HG03378 (cell line): ENCODE measurements around the gene TMEM200B.
"Not testable (repeated sequence)": the region's sequence is repeated elsewhere in the genome, so short reads cannot be mapped to it uniquely, and the experiment has no call there.

ENCODE experiments used
- ATAC-seq: cut with Tn5 transposase; IDR thresholded peaks from one replicate; pipeline ENCODE4 v1.9.1; 2021; ENCODE audit warnings: mild to moderate bottlenecking, moderate library complexity; ENCODE audit not compliant: unreplicated experiment

The TMEM200B gene

DNA sequence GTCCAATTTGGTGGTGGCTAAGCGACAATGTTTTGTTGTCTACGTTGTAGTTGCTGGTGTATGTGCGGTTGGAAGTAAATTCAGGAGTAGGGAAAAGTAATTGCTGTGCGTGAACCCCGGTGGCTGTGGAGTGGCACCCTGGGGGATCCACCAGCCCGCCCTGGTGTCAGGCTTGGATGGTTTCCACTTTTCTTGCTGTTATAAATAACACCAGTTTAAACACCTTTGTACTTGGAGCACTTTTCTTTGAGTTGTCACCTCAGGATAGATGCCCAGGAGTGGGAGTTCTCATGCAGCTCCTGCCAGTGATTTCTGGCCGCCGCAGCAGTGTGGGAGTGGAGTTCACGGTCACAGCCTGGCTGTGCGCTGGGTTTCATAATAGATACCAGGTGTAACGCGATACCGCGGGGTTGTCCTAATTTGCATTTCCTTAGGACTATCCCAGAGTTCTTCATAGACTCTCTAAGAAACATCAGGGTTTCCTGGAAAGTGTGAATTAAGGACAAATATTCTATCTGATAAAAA is 12.8 kb upstream of the TMEM200B start:
- ATAC-seq = no peak

DNA sequence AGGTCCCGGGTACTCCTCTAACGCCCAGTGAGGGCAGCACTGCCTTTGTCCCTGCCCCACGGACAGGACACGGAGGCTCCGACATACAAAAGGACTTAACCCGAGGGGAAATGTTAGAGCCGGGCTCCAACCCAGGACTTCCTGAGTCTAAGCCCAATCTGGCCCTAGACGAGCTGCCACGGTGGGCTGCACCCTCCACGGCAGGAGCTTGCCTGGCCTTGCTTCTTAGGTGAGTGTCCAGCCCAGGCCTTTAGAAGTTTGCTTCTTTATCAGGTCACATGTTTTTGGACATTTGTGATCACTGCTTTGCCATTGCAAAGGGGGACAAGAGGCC is 11.0 kb upstream of the TMEM200B start:
- no peak for ATAC-seq

DNA sequence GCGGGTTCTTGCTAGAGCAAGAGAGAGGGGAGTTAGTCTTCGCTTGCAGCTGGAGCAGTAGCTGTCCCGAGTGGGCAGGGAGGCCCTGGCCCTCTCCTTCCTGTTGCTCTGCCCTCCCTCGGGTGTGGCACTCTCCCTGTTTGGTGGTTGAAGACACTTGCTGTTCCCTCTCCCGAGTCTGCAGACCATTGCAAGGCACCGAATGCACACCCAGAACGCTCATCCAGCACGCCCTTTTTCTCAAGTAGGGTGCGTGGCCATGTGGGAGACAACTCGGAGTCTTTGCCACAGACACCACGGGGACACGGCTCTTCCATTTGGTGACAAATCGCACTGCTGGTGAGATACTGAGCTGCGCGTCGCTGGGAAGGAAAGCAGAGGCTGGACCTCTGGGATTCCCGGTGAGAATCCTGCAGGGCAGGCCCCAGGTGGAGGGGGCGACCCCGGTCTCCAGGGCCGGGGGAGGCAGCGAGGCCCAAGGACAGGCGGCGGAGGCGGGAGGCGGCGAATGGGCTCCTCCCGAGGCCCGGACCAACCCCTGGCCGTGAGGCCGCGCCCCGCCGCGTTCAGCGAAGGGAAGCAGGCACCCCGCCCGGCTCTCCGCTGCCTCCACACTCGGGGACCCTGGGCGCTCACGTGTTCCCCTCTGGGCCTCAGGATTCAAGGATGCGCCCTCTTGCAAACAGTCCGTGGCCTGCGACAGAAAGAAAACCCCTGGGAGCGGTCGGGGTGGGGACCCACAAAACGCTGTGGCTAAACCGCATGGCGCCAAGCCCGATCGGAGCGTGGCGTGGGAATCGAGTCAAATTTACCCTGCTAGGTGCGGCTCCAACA is 10.4 kb upstream of the TMEM200B start:
- ATAC-seq = no peak

DNA sequence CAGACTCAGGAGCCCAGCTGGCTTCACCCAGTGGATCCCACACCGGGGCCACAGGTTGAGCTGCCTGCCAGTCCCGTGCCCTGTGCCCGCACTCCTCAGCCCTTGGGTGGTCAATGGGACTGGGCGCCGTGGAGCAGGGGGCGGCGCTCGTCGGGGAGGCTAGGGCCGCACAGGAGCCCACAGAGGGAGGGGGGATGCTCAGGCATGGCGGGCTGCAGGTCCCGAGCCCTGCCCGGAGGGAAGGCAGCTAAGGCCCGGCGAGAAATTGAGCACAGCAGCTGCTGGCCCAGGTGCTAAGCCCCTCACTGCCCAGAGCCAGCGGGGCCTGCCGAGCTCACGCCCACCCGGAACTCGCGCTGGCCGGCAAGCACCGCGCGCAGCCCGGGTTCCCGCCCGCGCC is 7.4 kb upstream of the TMEM200B start:
- not testable (repeated sequence) for ATAC-seq

DNA sequence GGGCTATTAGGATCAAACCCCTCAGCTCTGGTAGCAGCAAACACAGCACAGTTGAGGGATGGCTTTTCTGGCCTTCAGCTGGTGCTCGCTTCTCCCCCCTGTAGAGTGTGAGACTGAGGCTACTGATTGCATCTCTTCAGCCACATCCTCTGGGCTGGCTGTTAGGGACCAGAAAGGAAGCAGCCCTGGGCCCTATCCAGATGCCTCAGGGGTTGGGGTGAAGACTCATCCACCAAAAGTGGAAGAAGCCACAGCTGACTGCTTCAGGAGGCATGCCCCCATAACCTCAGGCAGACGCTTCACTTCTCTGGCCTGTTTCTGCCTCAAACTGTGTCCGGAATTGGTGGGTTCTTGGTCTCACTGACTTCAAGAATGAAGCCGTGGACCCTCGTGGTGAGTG is 6.2 kb upstream of the TMEM200B start:
- ATAC-seq = no peak

DNA sequence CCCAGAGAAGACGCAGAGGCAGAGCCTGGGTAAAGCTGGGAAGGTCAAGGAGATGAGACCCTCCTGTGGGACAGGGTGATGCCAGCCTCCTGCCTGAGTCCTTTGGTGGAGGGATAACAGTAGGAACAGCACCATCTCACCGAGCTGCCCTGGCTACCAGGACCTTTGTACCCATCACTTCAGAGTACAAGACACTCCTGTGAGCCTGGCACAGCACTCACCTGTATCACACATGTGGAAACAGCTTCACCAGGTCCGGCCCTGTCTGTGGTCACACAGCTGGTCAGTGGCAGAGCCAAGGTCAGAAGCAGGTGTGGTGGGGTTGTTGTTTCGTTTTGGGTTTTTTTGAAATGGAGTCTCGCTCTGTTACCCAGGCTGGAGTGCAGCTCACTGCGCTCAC is 5.0 kb upstream of the TMEM200B start:
- no peak for ATAC-seq

DNA sequence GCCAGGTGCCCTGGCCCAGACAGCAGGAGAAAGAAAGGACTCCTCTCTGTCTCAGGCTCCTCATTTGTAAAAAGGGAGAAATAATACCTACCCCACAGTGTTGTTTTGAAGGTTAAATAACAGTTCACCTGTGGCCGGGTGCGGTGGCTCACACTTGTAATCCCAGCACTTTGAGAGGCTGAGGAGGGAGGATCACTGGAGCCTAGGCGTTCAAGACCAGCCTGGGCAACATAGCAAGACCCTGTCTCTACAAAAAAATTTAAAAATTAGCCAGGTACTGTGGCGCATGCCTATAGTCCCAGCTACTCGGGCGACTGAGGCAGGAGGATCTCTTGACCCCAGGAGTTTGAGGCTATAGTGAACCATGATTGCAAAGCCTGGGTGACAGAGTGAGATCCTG is 2.5 kb upstream of the TMEM200B start:
- ATAC-seq = no peak

DNA sequence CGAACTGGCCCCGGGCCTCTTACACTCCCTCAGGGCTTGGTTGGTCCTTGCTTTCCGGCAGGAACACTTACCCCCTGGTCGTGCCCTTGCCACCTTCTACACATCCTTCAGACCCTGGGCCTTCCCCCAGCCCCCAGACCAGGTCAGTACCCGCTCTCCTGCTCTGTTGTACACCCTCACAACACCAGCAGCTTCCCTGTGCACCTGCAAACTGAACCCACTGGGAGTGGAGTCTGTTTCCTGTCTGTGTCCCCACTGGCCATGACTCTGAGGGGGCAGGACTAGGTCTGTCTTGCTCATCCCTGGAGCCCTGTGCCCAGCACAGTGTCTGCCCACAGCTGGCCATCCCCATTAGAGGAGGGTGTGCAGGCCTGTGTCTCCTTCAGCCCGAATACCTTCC is 2.1 kb upstream of the TMEM200B start:
- ATAC-seq = no peak

DNA sequence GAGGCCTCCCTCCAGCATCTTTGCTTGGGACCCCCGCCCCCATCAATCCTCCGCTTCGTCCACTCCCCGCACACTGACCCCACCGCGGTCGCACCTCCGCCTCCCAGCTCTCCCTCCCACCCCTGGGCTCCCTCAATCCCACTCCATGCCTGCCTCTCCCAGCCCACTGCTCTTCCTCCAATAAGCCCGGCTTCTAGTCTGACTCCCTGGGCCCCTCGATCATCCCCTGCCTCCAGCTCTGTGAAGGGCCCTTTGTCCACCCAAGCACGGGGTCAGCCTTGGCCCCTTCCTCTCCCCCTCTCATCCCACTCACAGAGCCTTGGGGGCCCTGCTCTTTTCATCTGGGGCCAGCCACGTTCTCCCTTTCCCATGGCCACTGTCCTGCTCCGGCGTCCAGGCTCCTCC is 1.5 kb upstream of the TMEM200B start:
- ATAC-seq = no peak

DNA sequence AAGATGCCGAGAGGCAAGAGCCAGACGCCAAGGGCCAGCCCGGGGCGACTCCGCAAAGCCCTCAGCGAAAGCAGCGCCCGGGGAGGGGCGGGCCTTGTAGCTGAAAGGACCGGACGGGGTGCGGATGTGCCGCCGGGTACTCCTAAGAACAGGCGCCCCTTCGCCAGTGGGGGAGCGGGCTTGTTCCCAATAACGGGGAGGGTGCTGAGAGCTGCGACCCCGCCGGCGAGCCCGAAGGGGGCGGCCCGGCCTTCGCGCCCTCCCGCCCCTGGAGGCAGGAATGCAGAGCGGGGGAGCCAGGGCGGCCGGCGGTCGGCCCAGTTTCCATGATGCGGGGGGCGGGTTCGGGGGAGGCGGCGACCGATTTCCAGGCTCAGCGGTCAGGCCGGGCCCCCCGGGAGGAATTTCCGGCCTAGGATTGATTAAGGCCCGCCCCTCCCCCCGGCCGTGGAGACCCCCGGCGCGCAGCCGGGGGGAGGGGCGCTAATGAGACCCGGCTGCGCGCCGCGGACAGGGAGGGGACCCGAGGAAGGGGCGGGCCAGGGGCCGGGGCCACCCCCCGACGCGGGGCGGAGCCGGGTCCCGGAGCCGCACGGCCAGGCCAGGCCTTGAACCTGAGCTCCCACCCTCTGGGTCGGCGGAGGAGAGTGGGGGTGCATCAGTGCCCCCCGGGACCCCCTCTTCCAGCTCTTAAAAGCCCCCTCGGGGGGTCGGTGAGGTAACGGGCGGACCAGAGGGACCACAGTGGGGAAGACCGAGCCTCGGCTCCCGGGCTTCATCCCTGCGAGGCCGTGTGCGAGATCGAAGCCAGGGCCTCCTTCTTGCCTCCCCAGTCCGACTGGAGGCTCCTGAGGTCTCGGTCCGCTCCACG is 898 bp upstream of the TMEM200B start:
- no peak for ATAC-seq

DNA sequence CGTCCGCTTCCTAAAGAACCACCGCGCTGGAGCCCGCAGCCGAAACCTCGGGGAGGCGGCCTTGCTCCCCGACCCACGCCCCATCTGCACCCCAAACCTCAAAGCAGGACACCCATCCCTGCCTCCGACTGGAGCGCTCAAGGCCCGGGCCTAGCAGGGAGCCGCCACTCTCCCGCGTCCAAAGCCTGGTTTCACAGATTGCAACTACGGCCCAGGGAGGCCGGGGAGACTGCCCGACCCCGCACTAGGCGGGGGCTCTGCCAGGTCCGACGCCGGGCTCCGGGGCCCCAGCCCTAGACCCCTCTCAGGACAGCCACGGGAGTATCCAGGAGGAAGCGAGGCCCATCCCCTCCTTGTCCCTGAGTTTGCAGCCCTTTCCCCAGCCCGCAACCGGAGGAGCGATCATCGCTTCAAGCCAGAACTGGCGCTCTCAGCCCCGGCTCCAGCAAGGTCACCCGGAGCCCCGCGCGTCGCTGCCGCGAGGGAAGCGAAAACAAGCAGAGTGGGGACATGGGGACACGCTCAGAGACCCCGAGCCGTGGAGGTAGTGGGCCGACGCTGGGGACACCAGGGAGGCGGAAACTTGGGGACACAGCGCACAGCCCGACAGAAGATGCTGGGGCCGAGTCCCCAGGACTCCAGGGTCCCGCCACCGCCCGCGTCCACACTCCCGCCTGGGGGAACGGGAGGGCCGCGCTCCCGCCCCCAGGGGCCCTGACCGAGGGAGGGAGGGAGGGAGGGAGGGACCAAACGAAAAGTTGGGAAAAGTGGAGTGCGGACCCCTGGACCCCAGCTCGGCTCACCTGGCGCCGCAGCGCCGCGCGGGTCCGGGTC is 433 bp downstream of the TMEM200B start:
- no peak for ATAC-seq

DNA sequence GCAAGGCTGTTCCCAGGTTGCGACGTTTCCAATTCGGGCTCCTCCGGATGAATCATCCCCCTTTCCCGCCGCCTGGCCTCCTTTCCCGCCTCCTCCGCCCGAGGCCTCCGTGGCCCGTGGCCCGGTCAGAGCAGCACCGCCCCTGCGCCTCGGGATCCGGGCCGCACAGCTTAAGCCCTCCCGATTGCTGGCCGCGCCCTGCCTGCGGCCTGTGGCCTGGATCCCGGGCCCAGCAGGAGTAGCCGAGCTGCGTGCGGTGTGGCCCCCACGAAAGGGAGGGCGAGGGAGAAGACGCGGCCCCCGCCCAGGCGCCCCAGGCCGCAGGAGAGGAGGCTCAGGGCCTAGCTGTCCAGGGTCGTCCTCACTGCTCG is 1.0 kb downstream of the TMEM200B start:
- no peak for ATAC-seq

DNA sequence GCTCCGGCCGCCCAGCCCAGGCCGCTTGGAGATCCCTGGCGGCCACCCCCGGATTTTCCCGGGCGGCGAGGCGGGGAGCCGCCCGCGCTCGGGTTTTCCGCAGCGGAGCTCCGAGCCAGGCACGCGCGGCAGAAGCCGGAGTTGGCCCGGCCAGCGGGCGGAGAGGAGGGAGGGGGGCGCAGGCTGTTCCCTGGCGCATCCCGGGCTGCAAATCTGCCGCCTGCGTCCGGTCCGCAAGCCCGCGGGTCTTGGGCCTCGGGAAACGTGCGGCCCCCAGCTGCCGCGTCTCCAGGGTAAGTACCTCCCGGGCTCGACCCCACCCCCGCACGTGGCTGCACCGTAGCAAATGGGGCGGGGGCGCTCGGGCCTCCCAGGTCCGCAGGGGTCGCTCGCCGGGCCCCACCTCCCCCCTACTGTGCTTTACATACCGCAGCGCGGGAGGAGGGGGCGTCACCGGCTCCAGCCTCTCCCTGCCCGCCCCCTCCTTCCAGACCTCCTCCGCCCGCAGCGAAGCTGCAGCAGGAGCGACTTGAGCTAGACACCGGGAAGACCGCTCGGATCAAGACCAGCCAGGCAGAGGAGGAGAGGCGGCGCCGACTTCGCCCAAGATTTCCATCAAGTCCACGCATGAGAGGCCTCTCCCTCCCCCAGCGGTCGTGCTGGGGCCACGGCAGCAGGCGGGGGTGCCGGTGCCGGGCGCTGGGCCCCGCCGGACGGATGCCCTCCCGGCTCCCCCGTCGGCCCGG is 1.6 kb downstream of the TMEM200B start:
- no peak for ATAC-seq

DNA sequence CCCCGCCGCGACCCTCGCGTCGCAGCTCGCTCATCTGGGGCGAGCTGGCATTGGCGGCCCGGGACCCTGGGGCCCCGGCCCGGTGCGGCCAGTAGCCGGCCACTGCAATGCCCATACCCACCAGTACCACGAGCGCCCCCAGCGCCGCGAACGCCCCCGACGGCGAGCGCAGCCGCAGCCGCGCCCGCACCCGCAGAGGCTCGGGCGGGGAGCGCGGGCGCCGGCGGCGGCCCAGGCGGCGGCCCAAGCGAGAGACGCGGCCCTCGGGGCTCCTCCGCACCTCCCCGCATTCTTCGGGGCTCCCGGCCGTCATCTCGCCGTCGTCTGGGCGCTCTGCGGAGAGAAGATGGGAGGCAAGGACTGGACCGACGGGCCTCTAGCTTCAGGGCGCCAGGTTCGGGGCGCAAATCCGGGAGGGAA is 2.2 kb downstream of the TMEM200B start:
- no peak for ATAC-seq

DNA sequence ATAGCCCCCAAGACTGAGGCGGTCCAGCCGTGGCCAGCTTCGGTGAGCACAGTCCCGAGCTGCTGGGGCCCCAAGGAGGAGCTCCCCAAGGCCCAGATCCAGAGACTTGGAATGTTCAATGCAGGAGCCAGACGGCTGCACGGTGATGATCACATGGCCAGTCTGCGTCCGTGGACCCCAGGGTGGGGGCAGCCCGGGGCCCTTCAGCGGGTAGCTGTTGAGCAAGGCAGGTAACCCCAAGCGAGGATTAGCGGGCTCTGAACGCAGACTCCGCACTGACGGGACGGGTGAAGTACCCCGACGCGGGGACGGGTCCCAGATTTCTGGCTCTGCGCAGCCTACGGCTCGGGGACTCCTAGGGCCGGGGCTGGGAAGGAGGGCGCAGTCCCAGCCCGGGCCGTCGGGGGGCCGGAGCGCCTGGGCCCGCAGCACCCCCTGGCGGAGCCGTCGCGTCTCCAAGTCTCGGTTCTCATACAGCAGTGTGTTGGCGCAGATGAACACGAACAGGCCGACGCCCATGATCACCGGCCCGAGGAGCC is 2.7 kb downstream of the TMEM200B start:
- ATAC-seq = no peak

DNA sequence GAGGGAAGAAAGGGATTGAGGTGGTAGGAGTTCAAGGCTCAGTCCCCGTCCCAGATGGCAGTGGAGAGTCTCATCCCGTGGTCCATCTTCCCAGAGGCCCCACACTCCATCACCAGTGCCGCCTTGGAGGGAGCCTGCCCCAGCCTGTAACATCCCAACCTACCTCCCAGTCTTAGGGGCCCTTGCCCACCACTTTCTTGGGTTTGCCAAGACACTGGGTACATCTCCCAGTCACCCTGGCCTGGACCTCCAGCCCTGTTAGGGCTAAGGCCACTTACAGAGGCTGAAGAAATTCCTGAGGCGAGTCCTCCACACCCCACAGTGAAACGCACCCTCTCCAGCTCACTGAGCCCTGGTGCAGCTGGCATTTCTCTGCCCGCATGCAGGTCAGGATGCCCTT is 3.3 kb downstream of the TMEM200B start:
- ATAC-seq = no peak

DNA sequence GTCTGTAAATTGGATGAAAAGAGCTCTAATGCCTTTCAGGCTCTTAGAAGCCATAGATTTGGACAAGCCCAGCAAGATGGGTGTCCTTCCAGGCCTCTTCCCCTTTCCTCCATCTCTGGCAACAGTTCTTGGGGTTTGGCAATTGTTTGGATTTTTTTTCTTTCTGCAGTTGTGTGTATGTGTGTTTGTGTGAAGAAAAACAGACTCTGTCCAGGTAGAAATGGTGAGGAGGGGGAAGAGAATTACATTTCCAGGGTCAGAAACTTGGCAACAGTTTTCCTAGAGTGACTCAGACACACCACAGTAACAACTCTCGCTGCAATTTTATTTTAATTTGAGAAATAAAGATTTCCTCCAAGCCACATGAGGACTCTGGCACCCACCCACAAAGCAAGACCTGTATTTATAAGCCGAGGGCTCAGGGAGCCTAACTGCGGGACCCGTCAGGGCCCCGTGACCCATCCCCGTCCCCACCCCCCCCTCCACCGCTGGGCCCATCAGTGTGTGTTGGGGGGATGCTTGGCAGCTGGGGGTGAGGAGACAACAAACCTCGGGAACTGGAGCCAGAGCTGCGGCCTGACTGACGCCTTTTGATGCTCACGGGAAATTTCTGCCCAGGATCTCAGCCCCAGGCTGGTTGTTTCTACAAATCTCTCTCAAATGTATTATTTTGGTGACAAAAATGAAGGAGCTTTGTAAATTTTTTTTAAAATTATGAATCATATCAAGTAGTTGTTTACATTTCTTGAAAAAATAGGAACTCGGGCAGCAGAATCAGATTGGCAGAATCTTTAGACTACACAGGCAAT is 4.4 kb downstream of the TMEM200B start:
- no peak for ATAC-seq

DNA sequence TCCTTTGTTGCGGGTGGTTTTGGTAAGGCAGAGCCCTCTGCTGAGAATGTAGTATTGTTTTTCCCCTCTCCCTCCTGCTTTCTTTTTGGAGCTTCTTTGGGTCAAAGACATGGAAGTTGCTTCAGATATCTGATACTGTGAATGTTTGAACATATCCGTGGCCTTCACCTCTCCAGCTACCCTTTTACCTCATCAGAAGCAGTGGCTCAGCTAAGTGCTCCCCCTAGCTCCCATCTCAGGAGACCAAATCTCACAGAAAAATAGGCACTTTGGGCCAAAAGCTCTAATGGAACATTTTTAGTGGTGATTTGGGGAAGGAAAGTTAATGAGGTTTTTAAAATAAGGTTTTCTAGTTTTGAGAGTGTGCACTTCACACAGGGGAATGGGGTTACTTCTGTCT is 6.3 kb downstream of the TMEM200B start:
- no peak for ATAC-seq

DNA sequence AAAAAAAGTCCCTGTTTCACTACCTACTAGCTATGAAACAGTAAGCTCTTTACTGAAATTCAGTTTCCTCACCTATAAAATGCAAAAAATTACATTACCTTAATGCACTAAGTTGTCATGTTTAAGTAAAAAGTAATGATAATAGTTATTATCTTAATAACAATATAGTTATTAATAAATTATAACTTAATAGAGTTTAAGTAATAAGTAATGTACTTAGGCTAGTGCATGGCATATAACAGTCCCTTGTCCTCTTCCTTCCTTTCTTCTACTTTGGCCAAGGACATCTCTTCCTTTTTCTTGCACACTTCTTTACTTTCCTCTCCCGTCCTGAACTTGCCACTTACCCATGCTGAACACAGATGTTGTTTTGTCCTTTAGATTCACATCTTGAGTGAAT is 9.0 kb downstream of the TMEM200B start:
- ATAC-seq = no peak
